Stimulated activated naive CD8-positive, alpha-beta T cell treated with anti-CD3 and anti-CD28 coated beads, Interleukin-15, Interleukin-2, amounts not matched to agents 100 U/mL and 50 U/mL, for 24 hours (primary cell): ENCODE data around the gene APBA2.

ENCODE experiments used
- ATAC-seq: fragments of 150-1000 bp; cut with Tn5 transposase; one replicate; pipeline ENCODE4 v1.10.0; 2021
- DNase-seq: peaks from one replicate; pipeline ENCODE4 v3.0.0; 2021

APBA2 gene

GRCh38 chr15:28896951-28897350 lies 11.2 kb downstream of the APBA2 start:
- ATAC-seq (no peak), DNase-seq (no peak)

GRCh38 chr15:28897861-28898585 lies 12.2 kb downstream of the APBA2 start:
- peak; percentile 15 for ATAC-seq

GRCh38 chr15:28899061-28899738 lies 13.4 kb downstream of the APBA2 start:
- DNase-seq (no peak), ATAC-seq (no peak)

More at GRCh38 chr15:28897861-28898585, 12.2 kb downstream of the APBA2 start:
- no peak for DNase-seq

GRCh38 chr15:28900041-28900891 lies 14.5 kb downstream of the APBA2 start:
- DNase-seq (peak; percentile 52), ATAC-seq (peak; percentile 88)

DNA sequence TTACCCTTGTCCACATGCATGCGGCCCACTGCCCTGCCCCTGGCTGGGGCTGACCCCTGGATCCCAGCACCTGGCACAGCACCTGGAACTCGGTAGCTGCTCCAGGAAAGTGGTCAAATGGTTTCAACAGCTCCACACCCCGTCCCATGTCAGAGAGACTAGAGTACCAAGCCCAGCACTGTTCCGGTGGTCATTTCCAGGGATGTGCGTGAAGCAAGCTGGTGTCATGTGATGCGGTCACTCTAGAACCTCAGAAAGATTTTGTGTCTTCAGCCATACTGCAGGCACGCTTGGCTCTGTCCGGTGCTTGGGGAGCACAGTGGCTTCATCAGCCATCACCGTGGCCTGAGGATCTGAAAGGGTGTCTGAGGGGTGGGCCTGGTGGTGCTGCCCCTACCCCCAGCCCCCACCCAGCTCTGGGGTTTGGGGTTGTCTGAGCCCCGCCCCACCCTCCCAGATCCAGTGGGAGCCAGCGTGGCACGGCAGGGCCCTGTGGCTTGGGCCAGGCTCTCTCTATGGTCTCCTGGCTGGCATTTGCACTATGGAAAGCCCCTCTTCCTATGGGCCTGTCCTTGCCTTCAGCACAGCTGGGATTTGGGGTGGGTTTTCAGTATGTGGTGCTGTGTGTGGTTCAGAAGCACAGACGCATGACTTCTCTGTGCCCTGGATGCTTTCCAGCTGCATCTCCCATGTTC lies 15.3 kb downstream of the APBA2 start:
- DNase-seq = no peak
- ATAC-seq = no peak

DNA sequence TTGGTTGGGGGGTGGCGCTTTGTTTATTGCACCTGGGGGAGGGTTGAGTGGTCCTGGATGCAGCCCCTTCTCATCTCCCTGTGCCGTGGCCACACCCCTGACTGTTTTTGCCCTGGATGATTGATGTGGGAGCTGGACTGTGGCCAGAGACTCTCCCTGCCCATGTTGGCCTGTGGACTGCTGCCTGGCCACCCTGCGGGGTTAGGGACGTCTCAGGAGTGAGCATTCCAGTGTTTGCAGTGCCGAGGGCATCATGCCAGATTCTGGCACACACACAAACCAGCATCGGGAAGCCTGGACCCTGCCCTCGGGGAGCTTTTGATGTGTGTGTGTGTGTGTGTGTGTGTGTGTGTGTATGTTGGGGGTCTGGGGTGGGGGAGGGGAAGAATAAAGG lies 15.8 kb downstream of the APBA2 start:
- ATAC-seq (no peak), DNase-seq (peak; percentile 1)

DNA sequence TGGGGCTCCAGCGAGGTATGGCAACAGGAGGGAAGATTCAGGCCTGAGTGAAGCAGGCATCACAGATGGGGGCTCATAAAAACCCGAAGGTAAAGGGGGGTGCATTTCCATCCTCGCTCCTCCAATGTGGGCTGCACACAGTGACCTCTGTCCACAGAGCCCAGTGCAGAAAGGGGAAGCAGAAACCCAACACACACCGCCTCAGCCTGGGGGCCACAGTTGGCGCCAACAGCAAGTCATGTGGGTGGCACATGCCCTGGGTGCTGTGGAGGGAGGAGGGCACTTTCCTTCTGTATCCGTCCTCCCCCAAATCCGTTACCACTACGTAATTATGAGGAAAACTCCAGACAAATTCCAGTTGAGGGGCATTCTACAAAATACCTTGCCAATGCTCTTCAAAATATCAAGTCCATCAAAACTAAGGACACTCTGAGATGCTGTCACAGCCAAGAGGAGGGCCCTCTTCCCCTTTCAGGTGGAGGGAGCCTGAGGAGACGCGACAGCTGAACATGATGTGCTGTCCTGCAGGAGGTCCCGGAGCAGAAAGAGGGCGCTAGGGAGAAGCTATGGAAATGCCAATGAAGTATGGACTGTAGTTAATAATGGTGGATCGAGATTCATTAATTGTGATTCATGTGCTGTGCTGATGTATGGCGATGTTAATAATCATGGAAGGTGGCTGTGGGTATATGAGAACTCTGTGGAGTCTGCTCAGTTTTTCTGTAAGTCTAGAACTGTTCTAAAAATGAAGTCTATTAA lies 16.4 kb downstream of the APBA2 start:
- ATAC-seq (no peak), DNase-seq (peak; percentile 13)

GRCh38 chr15:28902856-28903255 lies 17.1 kb downstream of the APBA2 start:
- DNase-seq = peak; percentile 1
- no peak for ATAC-seq

GRCh38 chr15:28903555-28903954 lies 17.8 kb downstream of the APBA2 start:
- ATAC-seq = no peak
- DNase-seq = no peak

- DNase-seq (no peak), ATAC-seq (no peak)
Observed at GRCh38 chr15:28904003-28904402, 18.2 kb downstream of the APBA2 start.

GRCh38 chr15:28904541-28905315 lies 19.0 kb downstream of the APBA2 start:
- peak; percentile 11 for DNase-seq
- no peak for ATAC-seq

GRCh38 chr15:28907338-28907960 lies 21.7 kb downstream of the APBA2 start:
- DNase-seq (peak; percentile 13), ATAC-seq (peak; percentile 60)

- ATAC-seq (no peak), DNase-seq (no peak)
Observed at GRCh38 chr15:28909958-28910500, 24.3 kb downstream of the APBA2 start.

- ATAC-seq = no peak
- peak; percentile 13 for DNase-seq
Observed at GRCh38 chr15:28911310-28911931, 25.6 kb downstream of the APBA2 start.

DNA sequence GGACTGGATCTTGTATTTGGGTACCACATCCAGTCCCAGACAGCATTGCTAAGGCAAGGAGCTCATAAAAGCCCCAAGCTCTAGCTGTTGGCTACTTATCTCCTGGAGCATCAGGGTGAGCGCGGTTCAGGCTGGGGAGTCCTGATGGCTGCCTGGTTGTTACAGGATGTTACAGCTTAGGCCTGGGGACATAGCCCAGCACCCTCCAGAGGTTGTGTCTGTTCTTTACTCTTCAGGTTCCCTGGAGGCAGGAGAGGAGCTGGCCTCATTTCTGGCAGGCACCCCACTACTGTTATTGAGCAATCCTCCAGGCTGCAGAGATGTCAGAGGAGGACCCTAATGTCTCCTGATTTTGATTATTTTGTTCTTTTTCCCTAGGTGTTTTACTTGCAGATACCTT lies 26.6 kb downstream of the APBA2 start:
- ATAC-seq = no peak
- DNase-seq = peak; percentile 17

- ATAC-seq = no peak
- peak; percentile 1 for DNase-seq
Observed at GRCh38 chr15:28913171-28913765, 27.5 kb downstream of the APBA2 start.

DNA sequence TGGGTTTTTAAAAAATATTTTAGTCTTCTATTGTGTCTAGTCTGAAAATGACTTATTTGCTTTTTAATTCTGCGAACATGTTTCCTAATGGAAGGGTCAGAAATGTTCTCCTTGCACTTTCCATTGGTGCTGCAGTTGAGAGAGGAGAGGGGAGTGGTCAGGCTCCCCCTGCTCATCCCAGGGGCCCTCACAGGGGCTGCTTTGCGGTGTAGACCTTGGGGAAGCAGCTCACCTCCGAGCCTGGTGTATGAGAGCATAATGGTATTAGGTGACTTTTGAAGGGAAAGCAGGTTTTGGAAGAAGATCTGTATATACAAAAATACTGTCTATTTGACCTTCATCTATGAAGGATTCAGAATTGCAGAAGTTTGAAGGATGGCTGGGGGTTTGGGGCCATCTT lies 28.3 kb downstream of the APBA2 start:
- no peak for DNase-seq
- no peak for ATAC-seq

GRCh38 chr15:28914483-28915023 lies 28.8 kb downstream of the APBA2 start:
- DNase-seq (no peak), ATAC-seq (no peak)
